ENCODE measurements around the gene APLP1. TPM values are rescaled to one million over a fixed set of nuclear protein-coding genes. Genes with fewer than 3 reads are reported as not detected.
"Not testable (repeated sequence)": the region's sequence is repeated elsewhere in the genome, so short reads cannot be mapped to it uniquely, and the experiment has no call there.

Gene APLP1
- total RNA-seq, 1 donor from 2014 or later: 618 TPM

GRCh38 chr19:35908973-35909683 is 40.8 kb downstream of the APLP1 start:
- TF ChIP-seq, protein P1, sequence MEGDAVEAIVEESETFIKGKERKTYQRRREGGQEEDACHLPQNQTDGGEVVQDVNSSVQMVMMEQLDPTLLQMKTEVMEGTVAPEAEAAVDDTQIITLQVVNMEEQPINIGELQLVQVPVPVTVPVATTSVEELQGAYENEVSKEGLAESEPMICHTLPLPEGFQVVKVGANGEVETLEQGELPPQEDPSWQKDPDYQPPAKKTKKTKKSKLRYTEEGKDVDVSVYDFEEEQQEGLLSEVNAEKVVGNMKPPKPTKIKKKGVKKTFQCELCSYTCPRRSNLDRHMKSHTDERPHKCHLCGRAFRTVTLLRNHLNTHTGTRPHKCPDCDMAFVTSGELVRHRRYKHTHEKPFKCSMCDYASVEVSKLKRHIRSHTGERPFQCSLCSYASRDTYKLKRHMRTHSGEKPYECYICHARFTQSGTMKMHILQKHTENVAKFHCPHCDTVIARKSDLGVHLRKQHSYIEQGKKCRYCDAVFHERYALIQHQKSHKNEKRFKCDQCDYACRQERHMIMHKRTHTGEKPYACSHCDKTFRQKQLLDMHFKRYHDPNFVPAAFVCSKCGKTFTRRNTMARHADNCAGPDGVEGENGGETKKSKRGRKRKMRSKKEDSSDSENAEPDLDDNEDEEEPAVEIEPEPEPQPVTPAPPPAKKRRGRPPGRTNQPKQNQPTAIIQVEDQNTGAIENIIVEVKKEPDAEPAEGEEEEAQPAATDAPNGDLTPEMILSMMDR (IDR thresholded peaks at IDR 0.05; ENCODE audit: partially characterized antibody, unreplicated experiment): no peak
- H3K27ac Mint-ChIP-seq (ENCODE audit: unreplicated experiment): peak overlapping the region; percentile 39
- H3K27me3 Mint-ChIP-seq (ENCODE audit: unreplicated experiment): peaks cover 2% of the 10 kb centered on the region
- no peaks in the 10 kb centered on the region for H3K36me3 Mint-ChIP-seq (ENCODE audit: unreplicated experiment)
- H3K9me3 Mint-ChIP-seq (ENCODE audit: unreplicated experiment): peaks cover 1% of the 10 kb centered on the region
- no peak overlapping the region for H3K4me3 Mint-ChIP-seq (ENCODE audit: unreplicated experiment)
- H3K4me1 Mint-ChIP-seq (ENCODE audit: low read depth, unreplicated experiment): no peaks in the 10 kb centered on the region
- DNase-seq: no peak

GRCh38 chr19:35909684-35910035 is 41.3 kb downstream of the APLP1 start:
- H3K4me1 Mint-ChIP-seq (ENCODE audit: low read depth, unreplicated experiment): no peaks in the 10 kb centered on the region

DNA sequence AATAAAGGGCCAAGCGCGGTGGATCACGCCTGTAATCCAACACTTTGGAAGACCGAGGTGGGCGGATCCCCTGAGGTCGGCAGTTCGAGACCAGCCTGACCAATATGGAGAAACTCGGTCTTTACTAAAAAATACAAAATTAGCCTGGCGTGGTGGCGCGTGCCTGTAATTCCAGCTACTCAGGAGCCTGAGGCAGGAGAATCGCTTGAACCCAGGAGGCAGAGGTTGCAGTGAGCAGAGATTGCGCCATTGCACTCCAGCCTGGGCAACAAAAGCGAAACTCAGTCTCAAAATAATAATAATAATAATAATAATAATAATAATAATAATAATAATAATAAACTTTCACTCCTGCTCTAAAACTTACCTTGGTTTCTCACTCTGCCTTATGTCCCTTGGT is 42.0 kb downstream of the APLP1 start:
- not testable (repeated sequence) for H3K36me3 Mint-ChIP-seq (ENCODE audit: unreplicated experiment); H3K4me3 Mint-ChIP-seq (ENCODE audit: unreplicated experiment); H3K9me3 Mint-ChIP-seq (ENCODE audit: unreplicated experiment); H3K4me1 Mint-ChIP-seq (ENCODE audit: low read depth, unreplicated experiment); H3K27ac Mint-ChIP-seq (ENCODE audit: unreplicated experiment); DNase-seq; H3K27me3 Mint-ChIP-seq (ENCODE audit: unreplicated experiment)

More at GRCh38 chr19:35909684-35910035, 41.3 kb downstream of the APLP1 start:
- Mint-ChIP-seq H3K9me3 (ENCODE audit: unreplicated experiment) (peaks cover 1% of the 10 kb centered on the region), H3K27ac (ENCODE audit: unreplicated experiment) (no peak overlapping the region), H3K36me3 (ENCODE audit: unreplicated experiment) (no peaks in the 10 kb centered on the region), H3K27me3 (ENCODE audit: unreplicated experiment) (peaks cover 2% of the 10 kb centered on the region), H3K4me3 (ENCODE audit: unreplicated experiment) (no peak overlapping the region)
- DNase-seq: no peak
- TF ChIP-seq, protein P1 (IDR thresholded peaks at IDR 0.05; ENCODE audit: partially characterized antibody, unreplicated experiment): no peak

DNA sequence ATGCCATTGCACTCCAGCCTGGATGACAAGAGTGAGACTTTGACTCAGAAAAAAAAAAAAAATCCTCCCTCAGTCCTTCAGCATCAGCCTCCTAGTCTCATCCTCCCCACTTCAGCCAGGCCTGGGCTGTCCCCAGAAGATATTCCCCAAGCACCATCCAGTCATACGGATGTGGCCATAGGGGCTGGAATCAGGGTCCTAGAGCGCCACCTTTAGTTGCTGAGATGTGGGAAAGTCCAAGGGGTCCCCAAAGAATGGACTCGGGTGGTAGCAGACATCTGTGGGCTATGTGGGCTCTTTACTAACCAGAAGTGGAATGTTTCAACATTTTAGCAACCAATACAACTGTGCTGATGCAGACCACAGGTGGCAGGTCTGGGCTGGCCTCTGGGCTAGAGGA is 42.8 kb downstream of the APLP1 start:
- peaks cover 1% of the 10 kb centered on the region for H3K9me3 Mint-ChIP-seq (ENCODE audit: unreplicated experiment)
- H3K4me3 Mint-ChIP-seq (ENCODE audit: unreplicated experiment): no peak overlapping the region
- no peak overlapping the region for H3K27ac Mint-ChIP-seq (ENCODE audit: unreplicated experiment)
- H3K4me1 Mint-ChIP-seq (ENCODE audit: low read depth, unreplicated experiment): no peaks in the 10 kb centered on the region
- H3K36me3 Mint-ChIP-seq (ENCODE audit: unreplicated experiment): no peaks in the 10 kb centered on the region
- no peak for DNase-seq
- TF ChIP-seq, protein P1 (IDR thresholded peaks at IDR 0.05; ENCODE audit: partially characterized antibody, unreplicated experiment): no peak
- H3K27me3 Mint-ChIP-seq (ENCODE audit: unreplicated experiment): peaks cover 3% of the 10 kb centered on the region

DNA sequence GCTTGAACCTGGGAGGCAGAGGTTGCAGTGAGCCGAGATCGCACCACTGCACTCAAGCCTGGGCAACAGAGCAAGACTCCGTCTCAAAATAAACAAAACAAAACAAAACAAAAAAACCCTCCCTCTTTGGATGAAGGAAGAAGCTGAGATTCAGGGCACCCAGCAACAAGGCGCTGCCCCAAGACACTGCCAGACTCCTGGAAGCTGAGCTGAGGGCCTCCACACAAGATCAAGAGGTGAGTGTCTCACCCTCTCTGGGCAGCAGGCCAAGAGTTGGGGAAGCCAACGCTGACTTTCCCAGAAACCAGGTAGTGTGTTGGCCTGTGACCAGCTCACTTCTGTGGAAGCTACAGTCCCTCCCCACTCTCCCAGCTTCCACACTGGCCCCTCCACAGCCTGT is 43.4 kb downstream of the APLP1 start:
- Mint-ChIP-seq H3K4me1 (ENCODE audit: low read depth, unreplicated experiment) (no peaks in the 10 kb centered on the region), H3K36me3 (ENCODE audit: unreplicated experiment) (no peaks in the 10 kb centered on the region), H3K27me3 (ENCODE audit: unreplicated experiment) (peaks cover 3% of the 10 kb centered on the region), H3K27ac (ENCODE audit: unreplicated experiment) (no peak overlapping the region), H3K9me3 (ENCODE audit: unreplicated experiment) (peaks cover 1% of the 10 kb centered on the region), H3K4me3 (ENCODE audit: unreplicated experiment) (no peak overlapping the region)
- TF ChIP-seq, protein P1 (IDR thresholded peaks at IDR 0.05; ENCODE audit: partially characterized antibody, unreplicated experiment): no peak
- DNase-seq: no peak

Measured in glutamatergic neuron (in vitro differentiated cells).